GM18526 (cell line): ENCODE results near the gene GPX3.

ENCODE experiments used
- POLR2A ChIP-seq: IDR thresholded peaks from 3 replicates; pipeline ENCODE4 v1.6.1; 2011; ENCODE audit not compliant: insufficient read length; ENCODE audit errors: extremely low read depth

GPX3 gene

DNA sequence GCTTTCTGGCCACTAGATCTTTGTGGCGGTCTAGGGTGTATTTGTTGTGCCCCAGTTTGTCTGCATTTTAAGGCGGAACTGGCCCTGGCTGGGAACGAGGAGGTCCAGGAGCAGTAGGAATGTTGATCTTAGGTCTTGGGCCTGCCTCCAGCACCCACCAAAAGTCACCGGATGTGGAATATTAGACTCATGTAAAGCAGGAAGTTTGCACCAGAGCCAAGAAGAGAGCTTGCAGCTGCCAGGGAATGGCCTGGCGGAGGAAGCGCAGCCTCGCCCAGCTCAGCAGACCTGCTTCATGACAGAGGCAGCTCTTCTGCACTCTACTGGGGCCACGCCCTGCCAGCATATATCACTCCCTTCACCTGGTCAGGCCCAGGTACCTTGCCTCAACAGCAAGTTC is 3.3 kb downstream of the GPX3 start:
- no peak for TF ChIP-seq POLR2A

- peak; percentile 15 for TF ChIP-seq POLR2A
Observed at GRCh38 chr5:151024440-151025249, 4.3 kb downstream of the GPX3 start.

DNA sequence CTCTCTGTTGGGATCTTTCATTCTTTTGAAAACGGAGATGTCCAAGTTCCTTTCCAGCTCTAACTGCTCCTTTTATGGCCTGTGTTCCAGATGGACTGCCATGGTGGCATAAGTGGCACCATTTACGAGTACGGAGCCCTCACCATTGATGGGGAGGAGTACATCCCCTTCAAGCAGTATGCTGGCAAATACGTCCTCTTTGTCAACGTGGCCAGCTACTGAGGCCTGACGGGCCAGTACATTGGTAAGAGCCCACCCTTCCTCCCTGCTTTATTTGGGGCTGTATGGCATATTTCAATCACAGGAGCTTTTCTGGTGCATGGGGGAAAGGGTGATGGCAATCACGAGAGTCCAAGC is 4.8 kb downstream of the GPX3 start:
- no peak for TF ChIP-seq POLR2A

DNA sequence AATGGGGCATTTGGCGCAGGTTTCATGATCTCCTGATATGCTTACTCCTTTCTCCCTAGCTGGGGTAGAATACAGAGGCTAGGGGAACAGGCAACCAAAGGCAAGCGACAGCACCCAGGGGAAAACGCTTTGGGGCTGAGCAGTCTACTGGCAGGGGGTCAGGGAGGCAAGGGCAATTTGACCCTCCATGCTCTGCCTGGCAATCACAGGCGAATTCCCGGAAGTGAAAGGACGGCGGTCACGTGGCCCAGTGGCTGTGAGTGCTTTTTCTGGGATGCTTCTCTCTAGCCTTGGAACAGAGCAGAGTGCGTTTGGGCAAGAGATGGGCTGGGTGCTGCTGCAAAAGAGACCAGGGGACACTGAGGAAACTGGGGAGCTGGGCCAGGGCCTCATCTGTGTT is 5.7 kb downstream of the GPX3 start:
- TF ChIP-seq POLR2A: no peak

- no peak for TF ChIP-seq POLR2A
Observed at GRCh38 chr5:151026679-151027078, 6.3 kb downstream of the GPX3 start.

DNA sequence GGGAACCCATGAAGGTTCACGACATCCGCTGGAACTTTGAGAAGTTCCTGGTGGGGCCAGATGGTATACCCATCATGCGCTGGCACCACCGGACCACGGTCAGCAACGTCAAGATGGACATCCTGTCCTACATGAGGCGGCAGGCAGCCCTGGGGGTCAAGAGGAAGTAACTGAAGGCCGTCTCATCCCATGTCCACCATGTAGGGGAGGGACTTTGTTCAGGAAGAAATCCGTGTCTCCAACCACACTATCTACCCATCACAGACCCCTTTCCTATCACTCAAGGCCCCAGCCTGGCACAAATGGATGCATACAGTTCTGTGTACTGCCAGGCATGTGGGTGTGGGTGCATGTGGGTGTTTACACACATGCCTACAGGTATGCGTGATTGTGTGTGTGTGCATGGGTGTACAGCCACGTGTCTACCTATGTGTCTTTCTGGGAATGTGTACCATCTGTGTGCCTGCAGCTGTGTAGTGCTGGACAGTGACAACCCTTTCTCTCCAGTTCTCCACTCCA is 7.6 kb downstream of the GPX3 start:
- TF ChIP-seq POLR2A: no peak

- no peak for TF ChIP-seq POLR2A
Observed at GRCh38 chr5:151028717-151029116, 8.3 kb downstream of the GPX3 start.

DNA sequence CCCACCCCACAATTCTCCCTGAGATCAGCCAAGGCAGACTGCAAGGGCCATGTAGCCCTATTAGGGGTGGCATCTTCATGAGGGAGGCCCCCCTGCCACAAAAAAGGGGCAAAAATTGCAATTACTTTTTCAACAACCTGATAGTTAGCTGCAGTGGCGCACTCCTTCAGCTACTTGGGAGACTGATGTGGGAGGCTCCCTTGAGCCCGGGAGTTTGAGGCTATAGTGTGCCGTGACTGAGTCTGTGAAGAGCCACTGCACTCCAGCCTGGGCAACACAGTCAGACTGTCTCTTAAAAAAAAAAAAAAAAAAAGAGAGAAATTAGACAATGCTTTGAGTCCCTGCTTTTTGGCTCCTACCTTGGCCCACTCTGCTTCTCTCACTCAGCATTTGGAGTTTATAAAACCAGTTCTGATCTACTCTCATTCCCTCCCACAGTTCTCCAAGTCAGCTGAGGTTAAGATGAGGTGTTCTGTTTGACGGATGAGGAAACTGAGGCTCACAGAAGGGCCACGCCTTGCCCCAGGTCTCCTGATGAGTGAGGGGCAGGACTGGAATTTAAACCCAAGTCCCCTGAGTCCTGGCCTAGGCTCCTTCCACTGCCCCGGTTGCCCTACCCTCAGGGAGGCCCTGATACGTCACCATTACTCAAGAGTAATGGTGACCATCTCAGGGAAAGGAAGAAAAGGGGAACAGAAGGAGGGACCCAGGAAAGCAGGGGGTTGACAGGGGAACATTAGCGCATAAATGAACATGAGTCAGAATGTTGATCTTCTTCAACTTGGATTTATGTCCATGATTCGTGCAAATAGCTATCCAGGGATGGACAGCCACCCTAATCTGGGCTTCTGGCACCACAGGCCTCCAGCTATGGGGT is 9.0 kb downstream of the GPX3 start:
- no peak for TF ChIP-seq POLR2A

GRCh38 chr5:151030056-151030336 is 9.6 kb downstream of the GPX3 start:
- TF ChIP-seq POLR2A: no peak

DNA sequence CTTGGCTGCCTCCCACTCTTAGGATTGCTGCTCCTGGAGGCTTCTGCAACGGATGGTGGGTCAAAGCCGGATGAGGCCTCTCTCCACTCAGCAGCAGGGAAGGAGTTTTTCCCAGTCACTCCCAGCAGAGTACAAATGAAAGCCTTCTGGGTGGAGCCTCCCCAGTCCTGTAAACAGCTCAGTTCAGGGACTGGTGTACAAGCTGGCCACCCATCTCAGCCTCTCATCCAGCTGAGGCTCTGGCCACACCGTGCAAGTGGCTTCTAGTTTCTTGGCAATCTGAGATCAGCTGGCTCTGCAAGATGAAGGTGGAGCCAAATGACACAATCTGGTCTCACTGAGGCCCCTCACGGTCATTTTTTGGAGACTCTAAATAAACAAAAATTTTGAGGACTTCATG is 10.0 kb downstream of the GPX3 start:
- TF ChIP-seq POLR2A: no peak

DNA sequence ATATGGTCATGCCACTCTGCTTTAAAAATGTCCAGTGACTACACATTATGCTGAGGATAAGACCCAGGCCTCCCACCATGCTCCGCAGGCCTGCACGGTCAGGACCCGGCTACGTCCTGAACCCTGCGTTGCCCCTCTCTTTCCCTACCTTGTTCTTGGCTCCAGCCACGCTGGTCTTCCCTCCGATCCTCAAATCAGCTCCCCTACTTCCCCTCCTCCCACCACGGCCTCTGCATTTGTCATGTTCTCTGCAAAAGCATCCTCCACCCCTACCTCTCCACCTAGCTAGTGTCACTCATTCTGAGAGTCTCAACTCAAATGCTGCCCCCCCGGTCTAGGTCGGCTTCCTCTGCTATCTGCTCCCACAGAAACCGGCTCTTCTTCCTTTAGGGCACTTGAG is 11.2 kb downstream of the GPX3 start:
- no peak for TF ChIP-seq POLR2A

DNA sequence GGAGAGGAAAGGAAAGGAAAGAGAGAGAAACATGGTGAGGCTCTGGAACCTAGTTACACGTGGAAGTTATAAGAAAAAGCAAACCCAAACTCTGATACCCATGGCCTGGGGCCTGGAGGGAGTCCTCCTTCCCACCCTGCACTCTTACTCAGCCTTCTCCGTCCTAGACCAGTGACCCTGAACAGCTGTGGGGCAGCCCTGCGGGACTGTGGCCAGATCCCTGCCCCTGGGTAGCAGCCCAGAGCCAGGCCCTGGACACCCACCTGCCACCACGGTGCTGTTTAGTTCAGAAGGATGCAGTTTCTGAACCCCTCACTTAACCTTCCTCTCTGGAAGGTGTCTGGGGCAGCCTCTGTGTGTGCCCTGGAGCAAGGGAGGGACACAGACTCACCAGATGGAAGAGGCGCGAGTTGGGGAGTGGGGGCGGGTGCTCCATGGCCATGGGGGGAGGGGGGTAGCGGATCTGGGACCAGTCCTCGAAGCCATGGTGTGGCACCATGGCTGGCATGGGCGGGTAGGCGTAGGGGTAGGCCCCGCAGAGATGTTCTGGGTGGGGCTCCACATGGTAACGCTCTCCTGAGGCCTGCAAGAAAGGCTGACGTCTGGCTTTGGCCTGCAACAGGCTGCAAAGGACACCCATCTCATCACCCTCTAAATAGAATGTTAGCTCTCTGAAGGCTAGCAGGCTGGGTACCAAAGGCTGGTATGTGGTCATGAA is 13.0 kb downstream of the GPX3 start:
- TF ChIP-seq POLR2A: no peak

- TF ChIP-seq POLR2A: no peak
Observed at GRCh38 chr5:151034422-151035379, 14.3 kb downstream of the GPX3 start.

DNA sequence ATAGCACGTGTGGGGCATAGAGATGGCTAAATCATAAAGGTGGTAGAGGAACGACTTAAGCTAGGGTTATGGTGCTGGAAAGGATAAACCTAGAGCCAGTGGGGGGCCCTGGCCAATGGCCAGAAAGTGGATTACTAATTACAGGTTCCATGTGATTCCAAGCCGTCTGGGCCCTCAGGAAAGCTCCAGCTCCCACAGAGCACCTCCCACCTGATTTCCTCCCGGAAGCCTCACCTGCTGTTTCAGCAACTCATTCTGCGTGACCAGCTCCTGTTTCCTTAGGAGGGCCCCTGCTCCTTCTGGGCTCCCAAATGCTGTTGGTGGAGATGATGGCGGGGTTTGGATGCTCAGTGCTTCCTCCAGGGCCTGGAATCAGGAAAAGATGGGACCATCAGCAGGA is 16.2 kb downstream of the GPX3 start:
- TF ChIP-seq POLR2A: no peak
